Raji (cell line): Measurements from ENCODE around the gene EVX1.

ENCODE experiments used
- POLR2A ChIP-seq: IDR thresholded peaks from 2 replicates; pipeline ENCODE4 v1.6.1; 2011; ENCODE audit warnings: low read depth, low read length, control low read depth; ENCODE audit not compliant: insufficient read depth

EVX1 gene

GRCh38 chr7:27248911-27249723, 6.5 kb downstream of the EVX1 start:
- no peak for TF ChIP-seq POLR2A

GRCh38 chr7:27249724-27250556, 7.3 kb downstream of the EVX1 start:
- no peak for TF ChIP-seq POLR2A

GRCh38 chr7:27250557-27251070, 8.0 kb downstream of the EVX1 start:
- TF ChIP-seq POLR2A = no peak

GRCh38 chr7:27251136-27251651, 8.6 kb downstream of the EVX1 start:
- TF ChIP-seq POLR2A = no peak

- no peak for TF ChIP-seq POLR2A
These were observed 9.3 kb downstream of the EVX1 start for GRCh38 chr7:27251652-27252590.

- no peak for TF ChIP-seq POLR2A
These were observed 12.0 kb downstream of the EVX1 start for GRCh38 chr7:27254625-27255024.

GRCh38 chr7:27260211-27260610, 17.6 kb downstream of the EVX1 start:
- no peak for TF ChIP-seq POLR2A

- no peak for TF ChIP-seq POLR2A
These were observed 19.5 kb downstream of the EVX1 start for GRCh38 chr7:27262121-27262520.

GRCh38 chr7:27263781-27264180, 21.2 kb downstream of the EVX1 start:
- TF ChIP-seq POLR2A = no peak

- no peak for TF ChIP-seq POLR2A
These were observed 26.9 kb downstream of the EVX1 start for GRCh38 chr7:27269455-27269854.

- TF ChIP-seq POLR2A = no peak
These were observed 28.8 kb downstream of the EVX1 start for GRCh38 chr7:27271384-27271783.

GRCh38 chr7:27277628-27278027, 35.0 kb downstream of the EVX1 start:
- no peak for TF ChIP-seq POLR2A

GRCh38 chr7:27283558-27283957, 41.0 kb downstream of the EVX1 start:
- TF ChIP-seq POLR2A = no peak

GRCh38 chr7:27295236-27295635, 52.6 kb downstream of the EVX1 start:
- no peak for TF ChIP-seq POLR2A

GRCh38 chr7:27297356-27297755, 54.8 kb downstream of the EVX1 start:
- TF ChIP-seq POLR2A = no peak
